ENCODE results near the gene SWT1.

The SWT1 gene

GRCh38 chr1:185328255-185328654, 171.3 kb downstream of the SWT1 start:
- DNase-seq = no peak

DNA sequence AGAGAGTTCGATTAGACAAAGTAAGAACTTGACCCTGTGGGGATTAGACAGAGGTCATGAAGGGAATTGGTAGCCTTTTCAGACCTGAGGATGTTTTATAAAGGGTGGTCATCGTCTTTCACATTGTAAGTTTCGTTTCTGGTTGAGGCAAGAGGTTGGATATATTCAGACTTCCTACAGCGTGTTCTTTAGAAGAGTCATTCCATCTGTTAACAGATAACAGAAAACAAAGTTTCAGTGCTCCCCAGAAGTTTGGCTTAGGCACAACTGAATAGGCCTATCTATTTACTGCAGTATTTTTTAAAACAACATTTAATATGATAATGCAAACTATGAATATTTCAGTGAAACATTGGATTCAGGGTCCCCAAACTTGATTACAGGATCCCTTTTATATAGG, 177.2 kb downstream of the SWT1 start:
- no peak for DNase-seq

DNA sequence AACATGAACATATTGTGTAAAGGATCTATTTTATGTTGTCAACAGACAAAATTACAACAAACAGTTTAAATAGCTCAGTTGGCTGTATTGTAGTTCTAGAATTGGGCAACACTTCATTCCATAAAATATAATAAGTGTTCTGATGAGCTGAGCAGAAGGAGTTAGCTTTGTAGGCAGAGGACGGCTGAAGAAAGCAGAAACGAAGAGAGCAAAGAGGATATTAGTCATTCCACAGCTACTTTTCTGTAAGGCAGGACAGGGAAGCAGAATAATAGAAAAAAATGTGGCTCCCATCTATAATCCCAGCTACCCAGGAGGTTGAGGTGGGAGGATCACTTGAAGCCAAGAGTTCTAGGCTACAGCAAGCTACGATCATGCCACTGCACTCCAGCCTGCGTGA, 180.3 kb downstream of the SWT1 start:
- DNase-seq = no peak

GRCh38 chr1:185338719-185339622, 182.0 kb downstream of the SWT1 start:
- no peak for DNase-seq

DNA sequence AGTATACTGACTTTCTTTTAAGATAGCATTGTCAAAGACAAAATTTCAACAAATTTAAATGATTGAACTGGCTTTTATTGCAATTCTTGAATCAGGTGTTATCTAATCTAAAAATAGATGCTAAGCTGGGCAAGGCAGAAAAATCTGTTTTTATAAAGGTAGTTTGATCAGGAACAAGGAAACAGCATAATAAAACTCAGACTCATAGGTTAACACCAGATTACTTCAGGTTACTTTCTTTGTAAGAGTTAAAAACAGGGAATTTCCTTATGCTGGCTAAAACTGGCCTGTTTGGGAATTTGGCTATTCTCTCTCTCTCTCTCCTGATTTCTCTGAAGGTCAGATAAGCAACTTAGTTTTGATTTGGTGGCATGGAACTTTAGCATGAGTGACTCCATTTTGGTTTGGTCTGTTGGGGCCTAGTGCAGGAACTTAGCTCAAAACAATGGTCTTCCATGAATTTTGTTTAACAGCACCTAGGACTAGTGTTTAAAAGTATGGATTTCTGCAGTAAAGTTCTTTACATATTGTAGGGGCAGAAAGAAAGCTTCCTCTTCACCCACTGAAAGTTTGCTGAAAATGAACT, 184.3 kb downstream of the SWT1 start:
- no peak for DNase-seq
